ENCODE measurements around the gene GINS2.

Gene GINS2

DNA sequence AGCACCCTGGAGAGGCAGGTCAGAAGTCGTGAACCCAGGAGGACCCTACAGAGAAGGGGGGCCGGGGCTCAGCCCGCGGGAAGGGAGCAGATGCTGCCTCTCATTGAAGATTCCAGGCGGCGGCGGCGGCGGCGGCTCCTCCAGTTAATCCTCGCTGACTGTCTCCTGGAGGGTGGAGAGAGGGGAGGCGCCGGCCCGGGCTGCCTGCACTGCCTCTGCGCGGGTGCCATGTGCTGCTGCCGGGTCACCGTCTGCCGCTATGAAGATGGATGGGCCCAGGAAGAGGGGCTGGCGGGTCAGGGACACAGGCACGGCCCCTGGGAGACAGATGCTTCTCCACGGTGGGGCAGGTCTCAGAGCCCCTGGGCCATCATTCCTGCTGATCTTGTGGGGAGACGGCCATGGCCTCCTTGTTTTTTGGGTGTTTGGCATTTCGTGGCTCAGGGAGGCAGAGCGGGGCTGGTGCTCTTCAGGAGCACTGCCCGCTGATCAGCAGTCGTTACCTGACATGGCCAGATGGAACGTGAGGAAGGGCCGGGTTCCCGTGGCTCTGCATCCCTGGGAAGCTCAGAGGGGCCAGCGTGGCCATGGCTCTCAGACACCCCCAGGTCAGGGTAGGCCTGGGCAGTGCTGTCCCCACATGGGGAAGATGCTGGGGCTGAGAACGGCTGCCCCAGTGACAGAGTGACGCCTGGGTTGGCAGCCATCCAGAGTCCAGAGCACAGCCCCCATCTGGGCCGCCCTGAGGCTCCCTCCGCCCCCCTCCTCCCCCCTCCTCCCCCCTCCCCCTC lies 36.1 kb downstream of the GINS2 start:
- Histone ChIP-seq H2AFZ (ENCODE audit: low read depth, low read length) (no peak overlapping the region), H3K9me3 (ENCODE audit: control insufficient read depth, low read length) (no peaks in the 10 kb centered on the region), H3K4me2 (ENCODE audit: low read length, poor library complexity, severe bottlenecking) (no peak overlapping the region), H3K23ac (ENCODE audit: low read length in 2 of 2) (no peak overlapping the region), H3K4ac (ENCODE audit: low read depth in 1 of 2, low read length in 2 of 2) (no peak overlapping the region), H3K27ac (ENCODE audit: low read length, poor library complexity, severe bottlenecking) (no peak overlapping the region), H2BK5ac (ENCODE audit: low read depth, low read length, poor library complexity, severe bottlenecking) (no peak overlapping the region), H4K91ac (ENCODE audit: low read length) (no peak overlapping the region), H3K4me1 (ENCODE audit: control insufficient read depth, insufficient read depth, low read depth, low read length) (peaks cover 31% of the 10 kb centered on the region), H3K14ac (ENCODE audit: low read length in 2 of 2) (no peak overlapping the region), H2BK120ac (ENCODE audit: low read depth, low read length) (no peak overlapping the region), H2BK12ac (ENCODE audit: low read length in 2 of 2) (no peak overlapping the region), H3K18ac (ENCODE audit: low read depth in 1 of 2, low read length in 2 of 2) (no peak overlapping the region), H2BK15ac (ENCODE audit: low read depth, poor library complexity, severe bottlenecking) (no peak overlapping the region), H3K4me3 (ENCODE audit: insufficient read depth in 1 of 2, low read depth in 1 of 2, low read length in 2 of 2) (no peak overlapping the region), H3K79me1 (replicated peaks; ENCODE audit: low read length, poor library complexity, severe bottlenecking) (peaks cover 30% of the 10 kb centered on the region), H4K8ac (ENCODE audit: low read length) (no peak overlapping the region), H2AK5ac (ENCODE audit: low read length, severe bottlenecking) (no peak overlapping the region), H3K36me3 (ENCODE audit: control insufficient read depth in 1 of 2, insufficient read depth in 2 of 2, low read depth in 1 of 2, low read length in 2 of 2) (peaks cover 30 to 84% of the 10 kb centered on the region in 2 experiments), H3K27me3 (ENCODE audit: control insufficient read depth in 1 of 2, insufficient read depth in 1 of 2, low read length in 2 of 2) (no peaks in the 10 kb centered on the region), H3K9ac (ENCODE audit: low read length) (peak overlapping the region; percentile 58)
- WGBS, result 88% methylated on average over 31 of the region's 35 CpGs
- DNase-seq, result peak; percentile 66

DNA sequence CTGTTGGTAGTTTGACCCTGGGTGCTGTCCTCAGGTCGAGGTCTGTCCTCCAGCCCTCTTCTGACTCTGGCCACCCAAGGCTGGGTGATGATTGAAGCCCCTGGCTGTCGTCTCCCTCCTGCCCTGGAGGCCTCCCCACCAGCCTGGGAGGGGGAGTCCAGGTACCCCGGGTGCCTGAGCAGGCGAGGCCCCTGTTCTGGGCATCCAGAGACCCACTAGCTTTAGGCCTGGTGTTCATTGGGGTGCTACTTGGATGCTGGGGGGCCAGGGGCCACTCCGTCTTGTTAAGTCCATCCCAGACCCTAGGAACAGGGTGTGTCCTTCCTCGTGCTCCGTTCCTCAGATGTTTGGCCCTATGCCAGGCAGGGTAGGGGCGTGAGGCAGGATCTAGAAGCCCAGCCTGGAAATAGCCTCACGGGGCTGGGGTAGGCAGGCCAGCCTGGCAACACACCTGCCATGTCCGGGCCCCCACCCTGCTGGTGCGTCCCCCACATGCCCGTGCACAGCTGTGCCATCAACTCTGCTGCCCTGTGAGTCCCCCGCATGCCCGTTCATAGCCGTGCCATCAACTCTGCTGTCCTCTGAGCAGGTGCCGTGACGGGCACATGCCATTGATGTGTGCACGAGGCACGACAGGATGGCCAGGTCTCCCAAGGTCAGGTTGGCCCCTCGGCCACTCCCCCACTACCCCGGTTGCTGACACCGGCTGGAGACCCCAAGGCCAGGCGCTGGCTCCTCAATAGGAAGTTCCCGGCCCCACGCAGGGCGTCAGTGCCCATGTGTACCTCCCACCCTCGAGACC lies 36.9 kb downstream of the GINS2 start:
- H2BK12ac ChIP-seq (ENCODE audit: low read length in 2 of 2), result no peak overlapping the region
- no peaks in the 10 kb centered on the region for H3K27me3 ChIP-seq (ENCODE audit: control insufficient read depth in 1 of 2, insufficient read depth in 1 of 2, low read length in 2 of 2)
- H2AK5ac ChIP-seq (ENCODE audit: low read length, severe bottlenecking), result no peak overlapping the region
- H2AFZ ChIP-seq (ENCODE audit: low read depth, low read length), result no peak overlapping the region
- H3K4me3 ChIP-seq (ENCODE audit: insufficient read depth in 1 of 2, low read depth in 1 of 2, low read length in 2 of 2), result no peak overlapping the region
- no peak overlapping the region for H3K23ac ChIP-seq (ENCODE audit: low read length in 2 of 2)
- H2BK5ac ChIP-seq (ENCODE audit: low read depth, low read length, poor library complexity, severe bottlenecking), result no peak overlapping the region
- no peak overlapping the region for H3K4me2 ChIP-seq (ENCODE audit: low read length, poor library complexity, severe bottlenecking)
- H3K27ac ChIP-seq (ENCODE audit: low read length, poor library complexity, severe bottlenecking), result no peak overlapping the region
- peaks cover 31% of the 10 kb centered on the region for H3K4me1 ChIP-seq (ENCODE audit: control insufficient read depth, insufficient read depth, low read depth, low read length)
- H2BK120ac ChIP-seq (ENCODE audit: low read depth, low read length), result no peak overlapping the region
- WGBS, result 87% methylated on average over 27 of the region's 27 CpGs
- H4K8ac ChIP-seq (ENCODE audit: low read length), result no peak overlapping the region
- peaks cover 29% of the 10 kb centered on the region for H3K79me1 ChIP-seq (replicated peaks; ENCODE audit: low read length, poor library complexity, severe bottlenecking)
- H2BK15ac ChIP-seq (ENCODE audit: low read depth, poor library complexity, severe bottlenecking), result no peak overlapping the region
- no peaks in the 10 kb centered on the region for H3K9me3 ChIP-seq (ENCODE audit: control insufficient read depth, low read length)
- H4K91ac ChIP-seq (ENCODE audit: low read length), result no peak overlapping the region
- H3K18ac ChIP-seq (ENCODE audit: low read depth in 1 of 2, low read length in 2 of 2), result no peak overlapping the region
- peaks cover 22 to 79% of the 10 kb centered on the region in 2 experiments for H3K36me3 ChIP-seq (ENCODE audit: control insufficient read depth in 1 of 2, insufficient read depth in 2 of 2, low read depth in 1 of 2, low read length in 2 of 2)
- peak; percentile 33 for DNase-seq
- no peak overlapping the region for H3K14ac ChIP-seq (ENCODE audit: low read length in 2 of 2)
- no peak overlapping the region for H3K9ac ChIP-seq (ENCODE audit: low read length)
- H3K4ac ChIP-seq (ENCODE audit: low read depth in 1 of 2, low read length in 2 of 2), result no peak overlapping the region

DNA sequence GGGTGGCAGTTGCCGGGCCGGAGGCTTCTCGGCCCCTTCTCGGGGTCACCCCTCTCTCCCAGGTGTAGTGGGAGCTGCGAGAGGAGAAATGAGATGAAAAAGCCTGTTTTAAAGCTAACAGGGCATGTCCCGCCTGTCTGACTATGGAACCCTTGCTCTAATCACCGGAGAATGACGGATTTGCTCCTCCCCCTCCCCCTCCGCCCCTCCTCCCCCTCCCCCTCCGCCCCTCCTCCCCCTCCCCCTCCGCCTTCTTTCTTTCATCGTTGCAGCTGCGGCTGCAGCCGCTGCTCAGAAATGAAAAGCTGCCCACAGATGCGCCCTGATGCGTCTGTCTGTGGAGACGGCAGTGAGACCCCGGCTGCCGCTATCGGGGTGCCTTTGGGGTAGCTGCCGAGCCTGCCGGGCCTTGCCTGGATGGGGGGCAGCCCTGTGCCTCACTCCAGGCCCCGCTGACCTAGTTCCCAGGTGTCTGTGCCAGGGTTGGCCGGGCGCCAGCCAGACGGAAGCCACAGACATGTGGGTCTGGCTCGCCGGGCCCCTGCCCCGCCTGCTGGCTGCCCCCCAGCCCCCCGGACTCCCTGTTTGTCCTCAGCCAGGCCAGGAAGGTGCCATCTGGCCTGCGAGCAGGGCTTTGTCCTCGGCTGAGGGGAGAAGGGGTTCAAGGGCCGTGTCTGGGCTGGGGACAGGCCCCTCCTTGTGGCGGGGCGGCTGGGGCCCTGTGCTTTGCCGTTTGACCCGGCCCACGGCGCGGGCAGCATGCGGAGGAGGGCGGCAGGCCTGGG lies 37.7 kb downstream of the GINS2 start:
- Histone ChIP-seq H3K79me1 (replicated peaks; ENCODE audit: low read length, poor library complexity, severe bottlenecking) (peaks cover 31% of the 10 kb centered on the region), H2BK12ac (ENCODE audit: low read length in 2 of 2) (no peak overlapping the region), H3K27me3 (ENCODE audit: control insufficient read depth in 1 of 2, insufficient read depth in 1 of 2, low read length in 2 of 2) (no peaks in the 10 kb centered on the region), H2BK120ac (ENCODE audit: low read depth, low read length) (no peak overlapping the region), H3K9ac (ENCODE audit: low read length) (no peak overlapping the region), H3K18ac (ENCODE audit: low read depth in 1 of 2, low read length in 2 of 2) (no peak overlapping the region), H2BK15ac (ENCODE audit: low read depth, poor library complexity, severe bottlenecking) (no peak overlapping the region), H4K8ac (ENCODE audit: low read length) (no peak overlapping the region), H3K27ac (ENCODE audit: low read length, poor library complexity, severe bottlenecking) (no peak overlapping the region), H3K4me1 (ENCODE audit: control insufficient read depth, insufficient read depth, low read depth, low read length) (peaks cover 31% of the 10 kb centered on the region), H4K91ac (ENCODE audit: low read length) (no peak overlapping the region), H3K4me2 (ENCODE audit: low read length, poor library complexity, severe bottlenecking) (no peak overlapping the region), H2AFZ (ENCODE audit: low read depth, low read length) (no peak overlapping the region), H3K36me3 (ENCODE audit: control insufficient read depth in 1 of 2, insufficient read depth in 2 of 2, low read depth in 1 of 2, low read length in 2 of 2) (peaks cover 14 to 79% of the 10 kb centered on the region in 2 experiments), H3K4ac (ENCODE audit: low read depth in 1 of 2, low read length in 2 of 2) (no peak overlapping the region), H3K4me3 (ENCODE audit: insufficient read depth in 1 of 2, low read depth in 1 of 2, low read length in 2 of 2) (no peak overlapping the region), H3K14ac (ENCODE audit: low read length in 2 of 2) (no peak overlapping the region), H2AK5ac (ENCODE audit: low read length, severe bottlenecking) (no peak overlapping the region), H3K9me3 (ENCODE audit: control insufficient read depth, low read length) (no peaks in the 10 kb centered on the region), H3K23ac (ENCODE audit: low read length in 2 of 2) (no peak overlapping the region), H2BK5ac (ENCODE audit: low read depth, low read length, poor library complexity, severe bottlenecking) (no peak overlapping the region)
- DNase-seq, result no peak
- 89% methylated on average over 33 of the region's 42 CpGs for WGBS
